GM21717 (cell line): ENCODE results near the gene CDK5.
"Not testable (repeated sequence)": the region's sequence is repeated elsewhere in the genome, so short reads cannot be mapped to it uniquely, and the experiment has no call there.

Experiments used
- ATAC-seq: cut with Tn5 transposase; IDR thresholded peaks from one replicate; pipeline ENCODE4 v1.9.1; 2021; ENCODE audit warnings: mild to moderate bottlenecking, moderate library complexity; ENCODE audit not compliant: unreplicated experiment

CDK5 gene

GRCh38 chr7:151058781-151059366 is 1.2 kb upstream of the CDK5 start:
- no peak for ATAC-seq

- ATAC-seq, result peak; percentile 87
Observed at GRCh38 chr7:151057989-151058780, 488 bp upstream of the CDK5 start.

DNA sequence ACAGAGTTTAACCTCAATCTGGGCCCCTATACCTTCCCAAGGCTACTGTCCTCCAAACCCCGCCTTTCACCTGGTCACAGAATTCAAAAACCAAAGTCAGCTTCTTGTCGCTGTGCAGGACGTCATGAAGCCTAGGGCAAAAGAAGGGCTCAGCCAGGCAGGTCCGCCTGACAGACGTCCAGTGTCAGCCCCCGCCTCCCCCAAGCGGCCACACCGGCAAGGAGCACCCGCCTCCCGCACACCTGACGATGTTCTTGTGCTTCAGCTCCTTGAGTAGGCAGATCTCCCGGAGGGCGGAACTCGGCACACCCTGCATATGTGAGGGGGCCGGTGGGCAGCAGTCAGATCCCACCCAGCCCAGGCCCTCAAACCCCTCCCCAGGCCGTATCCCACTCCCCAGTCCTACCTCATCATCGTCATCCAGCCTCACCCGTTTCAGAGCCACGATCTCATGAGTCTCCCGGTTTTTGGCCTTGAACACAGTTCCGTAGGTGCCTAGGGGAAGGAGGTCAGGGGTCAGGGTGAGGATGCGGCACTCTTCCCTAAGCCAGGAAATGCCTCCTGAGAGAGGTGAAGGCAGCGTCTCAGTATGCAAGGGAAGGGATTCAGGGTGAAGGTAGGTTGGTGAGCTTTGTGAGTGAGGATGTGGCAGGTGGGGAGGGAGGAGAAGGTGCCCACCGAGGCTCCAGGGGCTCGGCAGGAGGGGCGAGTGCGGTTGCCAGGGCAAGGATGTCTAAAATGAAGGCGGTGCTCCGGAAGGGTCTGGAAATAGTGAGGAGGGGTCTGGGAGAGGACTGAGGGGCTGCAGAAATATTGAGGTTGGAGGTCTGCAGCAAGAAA is 811 bp downstream of the CDK5 start:
- ATAC-seq, result no peak

DNA sequence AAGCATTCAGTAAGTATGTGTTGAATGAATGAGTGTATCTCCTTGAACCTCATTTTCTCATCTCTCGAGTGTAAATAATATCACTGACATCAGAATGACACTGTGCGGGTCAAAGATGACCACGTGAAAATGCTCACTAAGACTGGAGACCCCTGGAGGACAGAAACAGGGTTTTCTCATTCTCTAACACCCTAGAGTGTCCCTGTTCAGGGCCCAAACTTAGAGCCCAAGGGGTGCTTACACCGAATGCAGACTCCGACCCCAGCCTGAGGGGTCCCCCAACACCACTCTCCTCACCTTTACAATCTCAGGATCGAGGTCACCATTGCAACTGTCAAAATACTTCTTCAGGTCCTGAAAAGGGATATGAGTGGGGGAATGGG is 1.4 kb downstream of the CDK5 start:
- ATAC-seq, result no peak

GRCh38 chr7:151053751-151054150 is 3.9 kb downstream of the CDK5 start:
- no peak for ATAC-seq

- ATAC-seq, result no peak
Observed at GRCh38 chr7:151053096-151053495, 4.6 kb downstream of the CDK5 start.

DNA sequence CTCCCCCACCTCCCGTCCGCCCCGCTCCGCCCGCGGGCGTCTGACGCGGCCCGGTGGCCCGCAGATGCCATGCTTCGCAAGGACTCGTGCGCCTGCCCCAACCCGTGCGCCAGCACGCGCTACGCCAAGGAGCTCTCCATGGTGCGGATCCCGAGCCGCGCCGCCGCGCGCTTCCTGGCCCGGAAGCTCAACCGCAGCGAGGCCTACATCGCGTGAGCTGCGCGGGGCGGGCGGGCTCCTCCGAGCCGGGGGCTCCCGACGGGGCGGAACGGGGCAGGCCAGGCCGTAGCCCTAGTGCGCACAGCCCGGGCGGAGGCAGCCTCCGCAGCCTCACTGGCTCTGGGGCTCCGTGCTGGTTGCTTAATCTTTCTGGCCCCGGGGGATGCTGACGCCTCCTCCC is 6.6 kb downstream of the CDK5 start:
- no peak for ATAC-seq

DNA sequence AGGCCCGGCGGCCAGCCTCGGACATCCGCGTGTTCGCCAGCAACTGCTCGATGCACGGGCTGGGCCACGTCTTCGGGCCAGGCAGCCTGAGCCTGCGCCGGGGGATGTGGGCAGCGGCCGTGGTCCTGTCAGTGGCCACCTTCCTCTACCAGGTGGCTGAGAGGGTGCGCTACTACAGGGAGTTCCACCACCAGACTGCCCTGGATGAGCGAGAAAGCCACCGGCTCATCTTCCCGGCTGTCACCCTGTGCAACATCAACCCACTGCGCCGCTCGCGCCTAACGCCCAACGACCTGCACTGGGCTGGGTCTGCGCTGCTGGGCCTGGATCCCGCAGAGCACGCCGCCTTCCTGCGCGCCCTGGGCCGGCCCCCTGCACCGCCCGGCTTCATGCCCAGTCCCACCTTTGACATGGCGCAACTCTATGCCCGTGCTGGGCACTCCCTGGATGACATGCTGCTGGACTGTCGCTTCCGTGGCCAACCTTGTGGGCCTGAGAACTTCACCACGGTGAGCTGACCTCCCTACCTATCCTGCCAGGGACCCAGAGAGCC is 8.7 kb downstream of the CDK5 start:
- ATAC-seq, result no peak

DNA sequence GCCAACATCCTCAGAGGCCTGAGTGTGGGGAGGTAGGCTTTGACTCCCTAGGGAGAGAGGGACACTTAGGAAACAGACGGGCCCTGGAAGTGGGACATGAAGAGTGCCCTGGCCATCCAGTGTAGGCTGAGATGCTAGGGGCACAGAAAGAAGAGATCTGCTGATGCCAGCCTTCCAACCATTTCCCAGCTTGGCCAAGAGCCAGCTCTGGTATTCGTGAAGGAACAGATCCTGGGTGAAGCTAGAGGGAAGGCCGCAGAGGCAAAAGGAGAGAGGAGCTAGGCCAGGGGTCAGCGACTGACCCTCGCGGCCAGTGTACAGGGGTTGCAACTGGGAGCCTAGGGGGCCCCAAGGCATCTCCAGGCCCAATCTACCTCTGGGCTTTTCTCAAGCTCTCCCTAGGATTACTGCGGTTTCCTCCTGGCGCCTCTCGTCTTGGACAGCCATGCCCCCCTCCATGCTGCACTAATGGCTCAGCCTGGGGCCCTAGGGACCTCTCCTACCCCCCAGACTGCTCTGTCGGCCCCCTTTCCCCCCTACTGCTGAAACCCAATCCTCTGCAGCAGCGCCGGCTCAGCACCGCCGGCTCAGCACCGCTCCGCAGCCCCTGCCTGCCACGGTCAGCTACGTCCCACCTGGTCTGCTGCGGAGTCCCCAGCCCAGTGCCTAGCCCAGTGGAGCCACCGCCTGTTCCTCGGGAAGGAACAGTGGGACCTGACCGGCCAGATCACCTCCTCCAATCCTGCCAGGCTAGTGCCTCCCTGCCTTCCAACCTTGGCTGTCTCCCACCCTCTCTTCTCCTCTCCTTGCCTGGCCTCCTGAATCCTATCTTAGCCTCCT is 9.5 kb downstream of the CDK5 start, which contains the start of gene ASIC3:
TSS of gene ASIC3 (plus strand) at position 556 of the 840 bp plus-strand sequence. CDS start 355 bp downstream, outside the sequence.
- no peak for ATAC-seq

DNA sequence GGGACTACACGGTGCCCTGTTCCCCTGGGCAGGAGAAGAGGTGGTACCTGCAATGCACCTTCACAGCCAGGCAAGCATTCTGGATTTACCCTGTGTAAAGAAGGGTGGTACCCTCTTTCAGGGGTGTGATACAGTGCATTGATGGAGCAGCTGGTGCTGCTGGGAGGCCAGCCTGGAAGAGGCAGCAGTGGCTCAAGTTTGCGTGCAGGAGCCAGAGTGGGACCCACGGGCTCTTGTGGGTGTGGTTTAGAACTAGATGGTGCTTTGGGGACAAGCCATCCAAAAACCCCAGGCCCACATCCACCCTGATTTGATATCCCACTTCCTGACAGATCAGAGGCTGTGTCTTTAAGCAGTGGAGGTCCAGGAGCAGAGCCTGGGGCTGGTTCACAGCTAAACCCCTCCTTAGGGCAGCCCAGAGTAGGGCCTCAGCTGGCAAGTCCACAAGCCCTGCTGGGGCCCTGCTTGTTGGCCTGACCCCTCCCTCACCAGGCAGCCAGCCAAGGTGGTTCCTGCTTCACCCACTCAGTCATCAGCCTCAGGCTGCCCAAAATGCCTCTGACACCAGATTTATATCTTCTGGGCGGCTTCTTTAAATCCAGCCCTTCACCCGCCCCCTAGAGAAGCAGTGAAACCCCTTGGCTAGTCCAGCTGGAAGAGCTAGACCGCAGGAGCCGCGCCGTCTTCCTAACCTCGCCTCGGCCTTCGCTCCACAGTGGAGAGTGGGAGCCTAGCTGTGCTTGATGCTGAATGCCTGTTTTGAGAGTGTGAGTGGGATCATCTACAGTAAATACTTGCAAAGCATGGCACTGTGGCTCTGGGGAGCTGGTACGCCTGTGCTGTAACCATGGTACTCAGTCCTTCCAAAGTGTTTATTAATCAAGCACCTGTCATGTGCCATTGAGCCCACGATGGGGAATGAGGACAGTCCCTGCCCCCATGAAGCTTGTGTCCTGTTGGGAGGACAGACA is 10.8 kb downstream of the CDK5 start:
- no peak for ATAC-seq

DNA sequence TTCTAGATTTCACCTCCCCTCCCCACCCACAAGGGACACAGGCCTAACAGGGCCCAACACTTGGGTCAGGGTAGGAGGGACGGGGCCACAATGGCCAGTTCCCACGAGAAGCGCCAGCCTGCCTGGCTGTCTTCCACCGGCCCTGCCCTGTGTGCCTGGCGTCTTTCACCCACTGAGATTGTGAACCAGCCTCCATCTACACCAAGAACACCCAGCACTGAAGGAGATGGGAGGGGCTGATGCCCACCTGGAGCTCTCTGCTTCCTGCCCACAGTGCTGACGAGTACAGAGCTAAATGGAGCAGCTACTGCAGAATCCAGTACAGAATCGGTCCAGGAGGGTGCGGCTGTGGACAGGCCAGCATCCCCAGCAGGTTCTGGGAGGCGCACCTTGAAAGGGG is 11.7 kb downstream of the CDK5 start:
- no peak for ATAC-seq

- ATAC-seq, result no peak
Observed at GRCh38 chr7:151045262-151045661, 12.4 kb downstream of the CDK5 start.

GRCh38 chr7:151043959-151044358 is 13.7 kb downstream of the CDK5 start:
- no peak for ATAC-seq

- not testable (repeated sequence) for ATAC-seq
Observed at GRCh38 chr7:151043449-151043848, 14.2 kb downstream of the CDK5 start.

DNA sequence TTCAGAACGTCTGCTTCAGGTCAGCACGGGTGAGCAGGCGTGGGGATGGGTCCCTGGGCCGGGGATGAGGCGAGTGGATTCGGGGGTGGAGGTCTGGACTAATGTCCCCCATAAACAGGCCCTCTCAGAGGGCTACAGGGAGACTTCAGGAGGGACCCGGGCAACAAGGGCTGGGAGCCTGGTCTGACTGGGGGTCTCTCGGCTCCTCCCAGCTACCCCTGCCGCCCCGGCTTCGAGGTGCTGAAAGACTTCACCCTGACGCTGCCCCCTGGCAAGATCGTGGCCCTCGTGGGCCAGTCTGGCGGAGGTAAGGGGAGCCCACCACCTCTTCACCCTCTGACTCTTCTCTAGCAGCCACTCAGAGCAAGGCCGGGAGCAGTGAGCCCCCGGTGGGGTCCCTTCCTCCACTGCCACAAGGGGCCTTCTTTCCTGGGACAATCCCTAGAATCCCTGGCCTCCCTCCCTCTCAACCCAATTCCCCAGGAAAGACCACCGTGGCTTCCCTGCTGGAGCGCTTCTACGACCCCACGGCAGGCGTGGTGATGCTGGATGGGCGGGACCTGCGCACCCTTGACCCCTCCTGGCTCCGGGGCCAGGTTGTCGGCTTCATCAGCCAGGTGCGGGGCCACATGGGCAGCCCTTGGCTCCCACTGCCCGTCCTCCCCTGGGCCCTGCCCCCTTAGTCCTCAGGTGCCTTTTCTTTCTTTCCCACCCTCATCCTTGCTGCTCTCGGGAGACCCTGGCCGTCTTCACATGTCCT is 16.9 kb downstream of the CDK5 start:
- no peak for ATAC-seq

- ATAC-seq, result no peak
Observed at GRCh38 chr7:151039850-151040548, 17.7 kb downstream of the CDK5 start.

DNA sequence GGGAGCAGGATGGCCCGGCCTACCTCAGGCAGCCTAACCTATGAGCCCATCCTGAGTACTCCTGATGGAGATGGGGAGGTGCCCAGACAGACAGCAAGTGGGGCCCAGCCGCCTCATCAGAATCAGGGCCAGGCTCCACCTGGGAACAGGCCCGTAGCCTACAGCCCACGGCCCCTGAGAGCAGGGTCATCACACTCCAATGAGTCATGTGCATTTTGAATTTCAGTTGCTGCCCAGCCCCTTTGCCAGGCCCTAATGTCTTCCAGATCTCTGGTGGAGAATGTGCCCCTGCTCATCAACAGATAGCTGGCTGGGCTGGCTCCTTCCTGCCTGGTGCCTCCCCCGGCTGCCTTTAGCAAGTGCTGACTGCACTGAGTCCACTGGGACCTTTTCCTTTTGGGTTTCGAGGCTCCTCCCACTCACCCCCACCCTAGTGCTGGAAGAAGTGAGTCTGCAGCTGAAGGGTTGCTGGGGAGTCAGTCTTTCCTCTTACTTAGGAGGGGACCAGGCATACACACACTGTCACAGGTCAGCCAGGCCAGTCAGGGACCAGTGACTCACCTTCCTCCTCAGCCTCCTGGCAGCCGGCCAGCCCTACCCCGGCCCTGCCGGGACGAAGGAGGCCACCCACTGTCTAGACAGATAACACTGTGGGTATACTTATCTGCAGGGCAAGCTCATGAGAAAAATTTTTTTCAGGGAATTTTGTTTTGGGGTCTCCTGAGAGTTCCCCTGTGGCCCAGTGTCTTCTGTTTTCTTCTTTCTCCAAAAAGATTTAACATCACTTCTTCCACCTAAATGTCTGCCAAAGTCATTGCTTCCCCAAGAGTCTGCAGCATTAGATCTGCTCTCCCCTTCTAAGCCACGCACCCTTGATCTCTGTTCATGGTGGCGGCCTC is 18.5 kb downstream of the CDK5 start:
- peak; percentile 49 for ATAC-seq
